ENCODE results near the gene MYO6.

Gene MYO6

GRCh38 chr6:75968143-75968542 lies 219.1 kb downstream of the MYO6 start:
- DNase-seq = no peak
